ENCODE measurements around the gene NFE2.

The NFE2 gene

GRCh38 chr12:54333420-54334034 is 32.7 kb upstream of the NFE2 start:
- Histone ChIP-seq H3K9ac (ENCODE audit: low read length) (no peak overlapping the region), H4K8ac (ENCODE audit: low read length) (no peak overlapping the region), H2BK15ac (ENCODE audit: low read depth, poor library complexity, severe bottlenecking) (no peak overlapping the region), H3K4me3 (ENCODE audit: insufficient read depth in 1 of 2, low read depth in 1 of 2, low read length in 2 of 2) (no peak overlapping the region), H3K27ac (ENCODE audit: low read length, poor library complexity, severe bottlenecking) (no peak overlapping the region), H2BK5ac (ENCODE audit: low read depth, low read length, poor library complexity, severe bottlenecking) (no peak overlapping the region), H3K27me3 (ENCODE audit: control insufficient read depth in 1 of 2, insufficient read depth in 1 of 2, low read length in 2 of 2) (no peaks in the 10 kb centered on the region), H3K4me1 (ENCODE audit: control insufficient read depth, insufficient read depth, low read depth, low read length) (peaks cover 9% of the 10 kb centered on the region), H3K4ac (ENCODE audit: low read depth in 1 of 2, low read length in 2 of 2) (no peak overlapping the region), H3K79me1 (replicated peaks; ENCODE audit: low read length, poor library complexity, severe bottlenecking) (peaks cover 16% of the 10 kb centered on the region), H3K36me3 (ENCODE audit: control insufficient read depth in 1 of 2, insufficient read depth in 2 of 2, low read depth in 1 of 2, low read length in 2 of 2) (peaks cover 9 to 18% of the 10 kb centered on the region in 2 experiments), H2AK5ac (ENCODE audit: low read length, severe bottlenecking) (no peak overlapping the region), H3K23ac (ENCODE audit: low read length in 2 of 2) (no peak overlapping the region), H2BK12ac (ENCODE audit: low read length in 2 of 2) (no peak overlapping the region), H3K14ac (ENCODE audit: low read length in 2 of 2) (no peak overlapping the region), H2AFZ (ENCODE audit: low read depth, low read length) (no peak overlapping the region), H4K91ac (ENCODE audit: low read length) (no peak overlapping the region), H3K9me3 (ENCODE audit: control insufficient read depth, low read length) (no peaks in the 10 kb centered on the region), H3K4me2 (ENCODE audit: low read length, poor library complexity, severe bottlenecking) (no peak overlapping the region), H3K18ac (ENCODE audit: low read depth in 1 of 2, low read length in 2 of 2) (no peak overlapping the region), H2BK120ac (ENCODE audit: low read depth, low read length) (no peak overlapping the region)
- 97% methylated on average over 2 of the region's 4 CpGs for WGBS
- DNase-seq = no peak

- Histone ChIP-seq H3K27ac (ENCODE audit: low read length, poor library complexity, severe bottlenecking) (no peak overlapping the region), H3K9ac (ENCODE audit: low read length) (no peak overlapping the region), H2AFZ (ENCODE audit: low read depth, low read length) (no peak overlapping the region), H3K14ac (ENCODE audit: low read length in 2 of 2) (no peak overlapping the region), H2BK120ac (ENCODE audit: low read depth, low read length) (no peak overlapping the region), H2BK12ac (ENCODE audit: low read length in 2 of 2) (no peak overlapping the region), H3K36me3 (ENCODE audit: control insufficient read depth in 1 of 2, insufficient read depth in 2 of 2, low read depth in 1 of 2, low read length in 2 of 2) (peaks cover 9 to 19% of the 10 kb centered on the region in 2 experiments), H3K23ac (ENCODE audit: low read length in 2 of 2) (no peak overlapping the region), H4K8ac (ENCODE audit: low read length) (peak overlapping the region; percentile 36), H3K9me3 (ENCODE audit: control insufficient read depth, low read length) (no peaks in the 10 kb centered on the region), H2BK5ac (ENCODE audit: low read depth, low read length, poor library complexity, severe bottlenecking) (no peak overlapping the region), H3K4me1 (ENCODE audit: control insufficient read depth, insufficient read depth, low read depth, low read length) (peaks cover 11% of the 10 kb centered on the region), H3K4me2 (ENCODE audit: low read length, poor library complexity, severe bottlenecking) (no peak overlapping the region), H4K91ac (ENCODE audit: low read length) (no peak overlapping the region), H3K18ac (ENCODE audit: low read depth in 1 of 2, low read length in 2 of 2) (no peak overlapping the region), H3K79me1 (replicated peaks; ENCODE audit: low read length, poor library complexity, severe bottlenecking) (peaks cover 7% of the 10 kb centered on the region), H3K4me3 (ENCODE audit: insufficient read depth in 1 of 2, low read depth in 1 of 2, low read length in 2 of 2) (no peak overlapping the region), H2AK5ac (ENCODE audit: low read length, severe bottlenecking) (no peak overlapping the region), H2BK15ac (ENCODE audit: low read depth, poor library complexity, severe bottlenecking) (no peak overlapping the region), H3K4ac (ENCODE audit: low read depth in 1 of 2, low read length in 2 of 2) (no peak overlapping the region), H3K27me3 (ENCODE audit: control insufficient read depth in 1 of 2, insufficient read depth in 1 of 2, low read length in 2 of 2) (no peaks in the 10 kb centered on the region)
- DNase-seq = no peak
- WGBS = 94% methylated on average over 3 of the region's 5 CpGs
Measured at GRCh38 chr12:54331461-54331860, 30.6 kb upstream of the NFE2 start.

DNA sequence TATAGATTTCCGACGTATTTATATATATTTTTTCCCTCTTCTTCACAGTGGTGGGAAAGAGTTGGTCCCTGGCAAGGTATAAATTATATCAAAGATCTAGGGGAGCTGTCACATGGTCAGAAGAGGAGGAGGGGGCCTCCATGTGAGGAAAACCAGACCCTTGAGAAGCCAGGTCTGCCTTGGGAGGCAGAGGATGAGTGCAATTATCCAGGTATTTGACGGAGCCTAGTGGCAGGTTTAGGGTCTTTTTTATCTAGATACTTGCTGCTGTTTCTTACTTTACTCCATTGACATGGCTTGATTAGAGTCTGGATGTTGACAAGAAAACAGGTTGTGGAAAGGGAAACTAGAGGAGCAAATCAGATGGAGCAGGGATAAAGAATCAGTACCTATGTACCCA is 29.6 kb upstream of the NFE2 start:
- H3K36me3 ChIP-seq (ENCODE audit: control insufficient read depth in 1 of 2, insufficient read depth in 2 of 2, low read depth in 1 of 2, low read length in 2 of 2) = peaks cover 9 to 19% of the 10 kb centered on the region in 2 experiments
- no peak overlapping the region for H3K4me3 ChIP-seq (ENCODE audit: insufficient read depth in 1 of 2, low read depth in 1 of 2, low read length in 2 of 2)
- DNase-seq = no peak
- no peak overlapping the region for H3K4me2 ChIP-seq (ENCODE audit: low read length, poor library complexity, severe bottlenecking)
- H4K91ac ChIP-seq (ENCODE audit: low read length) = no peak overlapping the region
- H2BK5ac ChIP-seq (ENCODE audit: low read depth, low read length, poor library complexity, severe bottlenecking) = no peak overlapping the region
- H3K23ac ChIP-seq (ENCODE audit: low read length in 2 of 2) = no peak overlapping the region
- H2BK12ac ChIP-seq (ENCODE audit: low read length in 2 of 2) = no peak overlapping the region
- H3K4ac ChIP-seq (ENCODE audit: low read depth in 1 of 2, low read length in 2 of 2) = no peak overlapping the region
- H4K8ac ChIP-seq (ENCODE audit: low read length) = no peak overlapping the region
- no peaks in the 10 kb centered on the region for H3K27me3 ChIP-seq (ENCODE audit: control insufficient read depth in 1 of 2, insufficient read depth in 1 of 2, low read length in 2 of 2)
- peak overlapping the region; percentile 32 for H3K9ac ChIP-seq (ENCODE audit: low read length)
- H3K27ac ChIP-seq (ENCODE audit: low read length, poor library complexity, severe bottlenecking) = no peak overlapping the region
- H3K79me1 ChIP-seq (replicated peaks; ENCODE audit: low read length, poor library complexity, severe bottlenecking) = peaks cover 7% of the 10 kb centered on the region
- H2AK5ac ChIP-seq (ENCODE audit: low read length, severe bottlenecking) = no peak overlapping the region
- no peak overlapping the region for H2AFZ ChIP-seq (ENCODE audit: low read depth, low read length)
- no peaks in the 10 kb centered on the region for H3K9me3 ChIP-seq (ENCODE audit: control insufficient read depth, low read length)
- H2BK120ac ChIP-seq (ENCODE audit: low read depth, low read length) = no peak overlapping the region
- no peak overlapping the region for H3K14ac ChIP-seq (ENCODE audit: low read length in 2 of 2)
- no peak overlapping the region for H3K18ac ChIP-seq (ENCODE audit: low read depth in 1 of 2, low read length in 2 of 2)
- no peak overlapping the region for H2BK15ac ChIP-seq (ENCODE audit: low read depth, poor library complexity, severe bottlenecking)
- WGBS = 67% methylated on average over 1 of the region's 3 CpGs
- peaks cover 12% of the 10 kb centered on the region for H3K4me1 ChIP-seq (ENCODE audit: control insufficient read depth, insufficient read depth, low read depth, low read length)

DNA sequence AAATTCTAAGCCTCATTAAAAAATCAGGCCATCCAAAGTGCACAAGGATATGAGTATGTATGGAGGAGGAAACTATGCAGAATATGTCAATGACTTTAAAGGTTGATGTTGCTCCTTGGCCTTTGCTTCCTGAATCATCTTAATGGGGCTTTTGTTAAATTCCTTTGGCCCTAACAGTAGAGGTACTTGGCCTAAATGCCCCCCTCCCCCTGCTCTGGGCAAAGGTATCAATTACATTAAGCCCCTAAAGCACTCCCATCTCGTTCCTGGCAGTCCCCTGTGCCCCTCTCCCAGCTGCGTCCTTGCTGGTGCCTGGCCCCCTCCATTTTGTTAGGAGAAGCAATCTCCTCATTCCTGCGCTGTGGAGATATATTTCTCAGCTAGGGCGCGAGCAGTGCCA is 28.9 kb upstream of the NFE2 start:
- Histone ChIP-seq H3K18ac (ENCODE audit: low read depth in 1 of 2, low read length in 2 of 2) (peak overlapping the region in 1 of 2 experiments; percentile 21), H3K4me3 (ENCODE audit: insufficient read depth in 1 of 2, low read depth in 1 of 2, low read length in 2 of 2) (no peak overlapping the region), H3K9me3 (ENCODE audit: control insufficient read depth, low read length) (no peaks in the 10 kb centered on the region), H2BK5ac (ENCODE audit: low read depth, low read length, poor library complexity, severe bottlenecking) (no peak overlapping the region), H2BK12ac (ENCODE audit: low read length in 2 of 2) (peak overlapping the region in 1 of 2 experiments; percentile 52), H2BK120ac (ENCODE audit: low read depth, low read length) (no peak overlapping the region), H2AFZ (ENCODE audit: low read depth, low read length) (no peak overlapping the region), H3K4me2 (ENCODE audit: low read length, poor library complexity, severe bottlenecking) (no peak overlapping the region), H3K79me1 (replicated peaks; ENCODE audit: low read length, poor library complexity, severe bottlenecking) (peaks cover 7% of the 10 kb centered on the region), H3K9ac (ENCODE audit: low read length) (peak overlapping the region; percentile 32), H2AK5ac (ENCODE audit: low read length, severe bottlenecking) (no peak overlapping the region), H4K8ac (ENCODE audit: low read length) (no peak overlapping the region), H3K27me3 (ENCODE audit: control insufficient read depth in 1 of 2, insufficient read depth in 1 of 2, low read length in 2 of 2) (no peaks in the 10 kb centered on the region), H3K36me3 (ENCODE audit: control insufficient read depth in 1 of 2, insufficient read depth in 2 of 2, low read depth in 1 of 2, low read length in 2 of 2) (peaks cover 9 to 19% of the 10 kb centered on the region in 2 experiments), H3K14ac (ENCODE audit: low read length in 2 of 2) (peak overlapping the region in 1 of 2 experiments; percentile 84), H3K27ac (ENCODE audit: low read length, poor library complexity, severe bottlenecking) (no peak overlapping the region), H3K4ac (ENCODE audit: low read depth in 1 of 2, low read length in 2 of 2) (peak overlapping the region in 1 of 2 experiments; percentile 51), H2BK15ac (ENCODE audit: low read depth, poor library complexity, severe bottlenecking) (peak overlapping the region; percentile 56), H3K4me1 (ENCODE audit: control insufficient read depth, insufficient read depth, low read depth, low read length) (peaks cover 10% of the 10 kb centered on the region), H4K91ac (ENCODE audit: low read length) (no peak overlapping the region), H3K23ac (ENCODE audit: low read length in 2 of 2) (no peak overlapping the region)
- DNase-seq = no peak
- 63% methylated on average over 5 of the region's 5 CpGs for WGBS
